Keratinocyte (primary cell): ENCODE measurements around the gene VPS35L.

Experiments
- CTCF ChIP-seq, 3 experiments: IDR thresholded peaks in 1 of 3; conservative IDR thresholded peaks in 1 of 3; optimal IDR thresholded peaks in 1 of 3; 2 replicates in 2 of 3; 3 replicates in 1 of 3; pipeline versions ENCODE3 to v1.5.1; 2011; ENCODE audit warnings: low read length in 3 of 3, mild to moderate bottlenecking in 3 of 3, moderate library complexity in 2 of 3, control low read depth in 1 of 3, inconsistent platforms in 1 of 3; ENCODE audit not compliant: insufficient read depth in 2 of 3; ENCODE audit errors: extremely low read depth in 1 of 3
- EZH2 ChIP-seq: IDR thresholded peaks from one replicate; pipeline ENCODE4 v1.6.1; 2012; ENCODE audit warnings: inconsistent platforms, mild to moderate bottlenecking, low read length, moderate library complexity

GRCh38 chr16:19735074-19735867 is 179.8 kb downstream of the VPS35L start:
- TF ChIP-seq CTCF (optimal IDR thresholded peaks at IDR 0.05 in 1 of 3, IDR thresholded peaks at IDR 0.05 in 1 of 3, conservative IDR thresholded peaks at IDR 0.05 in 1 of 3; ENCODE audit: extremely low read depth in 1 of 3, insufficient read depth in 2 of 3, low read length in 3 of 3) (no peak), EZH2 (no peak)
